Activated CD8-positive, alpha-beta T cell treated with anti-CD3 and anti-CD28 coated beads for 36 hours (primary cell): Measurements from ENCODE around the gene FOXP2. TPM values are rescaled to one million over a fixed set of nuclear protein-coding genes. Genes with fewer than 3 reads are reported as not detected.
"Not testable (repeated sequence)": the region's sequence is repeated elsewhere in the genome, so short reads cannot be mapped to it uniquely, and the experiment has no call there.

Experiments used
- ATAC-seq: fragments of 200-7000 bp; cut with Tn5 transposase; one replicate; pipeline ENCODE4 v1.10.0; 2021; ENCODE audit warnings: mild to moderate bottlenecking, moderate library complexity
- CTCF ChIA-PET: fragments of 350-600 bp; sonication (Branson Sonifier 250); formaldehyde crosslinking; loops from one replicate; lab custom pipeline; 2021; ENCODE audit warnings: antibody characterized with exemption; lab: Charles Lee
- POLR2A ChIA-PET: fragments of 350-600 bp; sonication (Branson Sonifier 250); formaldehyde crosslinking; loops from one replicate; lab custom pipeline; 2021; ENCODE audit warnings: antibody characterized with exemption; lab: Charles Lee
- DNase-seq: peaks from one replicate; pipeline ENCODE4 v3.0.0-alpha.2; 2020
- H3K27ac Mint-ChIP-seq: one replicate; pipeline ENCODE4 v1.8.0; 2021; ENCODE audit warnings: mild to moderate bottlenecking, mixed read lengths
- H3K27me3 Mint-ChIP-seq: one replicate; pipeline ENCODE4 v1.8.0; 2021; ENCODE audit warnings: mixed read lengths
- H3K36me3 Mint-ChIP-seq: one replicate; pipeline ENCODE4 v1.8.0; 2021; ENCODE audit warnings: low read depth, mixed read lengths
- H3K4me1 Mint-ChIP-seq: one replicate; pipeline ENCODE4 v1.8.0; 2021; ENCODE audit warnings: low read depth, mixed read lengths
- H3K4me3 Mint-ChIP-seq: one replicate; pipeline ENCODE4 v1.8.0; 2021; ENCODE audit warnings: mild to moderate bottlenecking, moderate library complexity, mixed read lengths
- H3K9me3 Mint-ChIP-seq: one replicate; pipeline ENCODE4 v1.8.0; 2021; ENCODE audit warnings: mixed read lengths
- CTCF ChIP-seq: fragments of 200-600 bp; IDR thresholded peaks from one replicate; pipeline ENCODE4 v1.8.0; 2022; ENCODE audit warnings: antibody characterized with exemption, mild to moderate bottlenecking
- intact Hi-C: fragments of 100-400 bp; cut with micrococcal nuclease; formaldehyde crosslinking; loops from one replicate; pipeline ENCODE4 v1.10.0; 2022
- total RNA-seq, 2 experiments: library from RNA; stranded (reverse); gene quantifications; one replicate each; pipeline ENCODE4 v1.2.3, GENCODE V29; 2021

FOXP2 gene
- total RNA-seq, 2 experiments from 2014 or later, result not detected

- DNase-seq (no peak), ATAC-seq (no peak)
- CTCF ChIA-PET, result no interaction called here
- Mint-ChIP-seq H3K27me3 (no peaks in the 10 kb centered on the region), H3K27ac (no peak overlapping the region), H3K4me1 (no peaks in the 10 kb centered on the region), H3K4me3 (no peak overlapping the region), H3K9me3 (no peaks in the 10 kb centered on the region), H3K36me3 (no peaks in the 10 kb centered on the region)
- no peak for TF ChIP-seq CTCF
- intact Hi-C loops, result no loop called here
- POLR2A ChIA-PET, result interaction anchor here (0.6 to 0.7 kb wide), 2 partner anchors 30 to 389 kb away, joined by 3 read pairs; no protein-coding TSS in a partner anchor
These were observed 16.6 kb downstream of the FOXP2 start for GRCh38 chr7:114431189-114431588.

- ATAC-seq, result no peak
- Mint-ChIP-seq H3K27ac (no peak overlapping the region), H3K36me3 (no peaks in the 10 kb centered on the region), H3K4me3 (no peak overlapping the region), H3K27me3 (no peaks in the 10 kb centered on the region), H3K4me1 (no peaks in the 10 kb centered on the region), H3K9me3 (no peaks in the 10 kb centered on the region)
- no peak for TF ChIP-seq CTCF
- intact Hi-C loops, result no loop called here
- POLR2A ChIA-PET, result no interaction called here
- CTCF ChIA-PET, result no interaction called here
- DNase-seq, result no peak
These were observed 17.4 kb downstream of the FOXP2 start for GRCh38 chr7:114432061-114432460.

GRCh38 chr7:114432703-114433102 lies 18.1 kb downstream of the FOXP2 start:
- no peak overlapping the region for H3K27ac Mint-ChIP-seq
- ChIA-PET CTCF (no interaction called here), POLR2A (no interaction called here)
- H3K27me3 Mint-ChIP-seq, result no peaks in the 10 kb centered on the region
- intact Hi-C loops, result no loop called here
- no peaks in the 10 kb centered on the region for H3K4me1 Mint-ChIP-seq
- no peak for ATAC-seq
- no peak for DNase-seq
- no peak for TF ChIP-seq CTCF
- no peaks in the 10 kb centered on the region for H3K36me3 Mint-ChIP-seq
- H3K4me3 Mint-ChIP-seq, result no peak overlapping the region
- no peaks in the 10 kb centered on the region for H3K9me3 Mint-ChIP-seq

- Mint-ChIP-seq H3K4me3 (no peak overlapping the region), H3K27ac (no peak overlapping the region), H3K4me1 (no peaks in the 10 kb centered on the region), H3K9me3 (no peaks in the 10 kb centered on the region), H3K27me3 (no peaks in the 10 kb centered on the region), H3K36me3 (no peaks in the 10 kb centered on the region)
- TF ChIP-seq CTCF, result no peak
- POLR2A ChIA-PET, result no interaction called here
- ATAC-seq (no peak), DNase-seq (no peak)
- CTCF ChIA-PET, result no interaction called here
- intact Hi-C loops, result no loop called here
These were observed 25.0 kb downstream of the FOXP2 start for GRCh38 chr7:114439581-114439980.

- H3K27ac Mint-ChIP-seq, ATAC-seq, H3K36me3 Mint-ChIP-seq, DNase-seq, POLR2A ChIA-PET, H3K9me3 Mint-ChIP-seq, H3K4me1 Mint-ChIP-seq, CTCF ChIA-PET, intact Hi-C loops, H3K4me3 Mint-ChIP-seq, H3K27me3 Mint-ChIP-seq: not testable (repeated sequence)
These were observed 26.3 kb downstream of the FOXP2 start for GRCh38 chr7:114440927-114441326.

GRCh38 chr7:114444196-114444595 lies 29.6 kb downstream of the FOXP2 start:
- ChIA-PET POLR2A (no interaction called here), CTCF (no interaction called here)
- H3K27ac Mint-ChIP-seq, result no peak overlapping the region
- no peaks in the 10 kb centered on the region for H3K27me3 Mint-ChIP-seq
- no peak for ATAC-seq
- no peaks in the 10 kb centered on the region for H3K9me3 Mint-ChIP-seq
- H3K4me1 Mint-ChIP-seq, result no peaks in the 10 kb centered on the region
- TF ChIP-seq CTCF, result no peak
- no peaks in the 10 kb centered on the region for H3K36me3 Mint-ChIP-seq
- intact Hi-C loops, result no loop called here
- H3K4me3 Mint-ChIP-seq, result no peak overlapping the region
- no peak for DNase-seq
